Neural progenitor cell (in vitro differentiated cells): ENCODE measurements around the gene UAP1L1. TPM values are rescaled to one million over a fixed set of nuclear protein-coding genes. Genes with fewer than 3 reads are reported as not detected.
"Not testable (repeated sequence)": the region's sequence is repeated elsewhere in the genome, so short reads cannot be mapped to it uniquely, and the experiment has no call there.

ENCODE experiments used
- DNase-seq: peaks from one replicate; pipeline ENCODE4 v3.0.0-alpha.2; 2016; ENCODE audit warnings: low spot score
- H2AFZ ChIP-seq: fragments of 200-600 bp; sonication (generic); replicated peaks from 2 replicates; pipeline ENCODE4 v1.6.1; 2016; ENCODE audit warnings: antibody characterized with exemption
- H3F3A ChIP-seq: fragments of 200-600 bp; sonication (generic); 2 replicates; pipeline ENCODE4 v1.6.1; 2016; ENCODE audit warnings: antibody characterized with exemption, low read depth
- H3K27ac ChIP-seq: fragments of 200-600 bp; sonication (generic); 2 replicates; pipeline ENCODE4 v1.5.1; 2016; ENCODE audit warnings: mild to moderate bottlenecking
- H3K27me3 ChIP-seq: fragments of 200-600 bp; sonication (generic); 2 replicates; pipeline ENCODE4 v1.6.1; 2016; ENCODE audit warnings: mild to moderate bottlenecking, moderate library complexity
- H3K36me3 ChIP-seq: fragments of 200-600 bp; sonication (generic); 2 replicates; pipeline ENCODE4 v1.5.1; 2016
- H3K4me1 ChIP-seq: fragments of 200-600 bp; sonication (generic); 2 replicates; pipeline ENCODE4 v1.6.1; 2016; ENCODE audit warnings: mixed run types
- H3K4me2 ChIP-seq: fragments of 200-600 bp; sonication (generic); 2 replicates; pipeline ENCODE4 v1.6.1; 2016
- H3K4me3 ChIP-seq: fragments of 200-600 bp; sonication (generic); 2 replicates; pipeline ENCODE4 v1.5.1; 2016
- H3K79me2 ChIP-seq: fragments of 200-600 bp; sonication (generic); 2 replicates; pipeline ENCODE4 v1.6.1; 2016; ENCODE audit warnings: low read depth
- H3K9ac ChIP-seq: fragments of 200-600 bp; sonication (generic); 2 replicates; pipeline ENCODE4 v1.6.1; 2016
- H3K9me3 ChIP-seq: fragments of 200-600 bp; sonication (generic); 2 replicates; pipeline ENCODE4 v1.5.1; 2016; ENCODE audit warnings: low read depth
- H4K20me1 ChIP-seq: fragments of 200-600 bp; sonication (generic); 2 replicates; pipeline ENCODE4 v1.6.1; 2016; ENCODE audit warnings: low read depth
- H3K27ac Mint-ChIP-seq: 3 replicates; pipeline ENCODE4 v1.8.0; 2021; ENCODE audit warnings: mixed read lengths
- H3K27me3 Mint-ChIP-seq: 2 replicates; pipeline ENCODE4 v1.8.0; 2022; ENCODE audit warnings: low read depth, mild to moderate bottlenecking, inconsistent platforms, moderate library complexity, mixed read lengths; ENCODE audit not compliant: insufficient read depth
- H3K36me3 Mint-ChIP-seq: 3 replicates; pipeline ENCODE4 v1.8.0; 2021; ENCODE audit warnings: mixed read lengths
- H3K4me1 Mint-ChIP-seq: 3 replicates; pipeline ENCODE4 v1.8.0; 2021; ENCODE audit warnings: mixed read lengths
- H3K4me3 Mint-ChIP-seq: 3 replicates; pipeline ENCODE4 v1.8.0; 2021; ENCODE audit warnings: mild to moderate bottlenecking, moderate library complexity, mixed read lengths
- H3K9me3 Mint-ChIP-seq: 3 replicates; pipeline ENCODE4 v1.8.0; 2020; ENCODE audit warnings: mixed read lengths
- EZH2 ChIP-seq: fragments of 200-600 bp; sonication (generic); IDR thresholded peaks from 2 replicates; pipeline ENCODE4 v1.6.1; 2017; ENCODE audit warnings: antibody characterized with exemption, mild to moderate bottlenecking, moderate library complexity
- EZH2phosphoT487 ChIP-seq: fragments of 200-600 bp; sonication (generic); IDR thresholded peaks from 2 replicates; pipeline ENCODE4 v1.6.1; 2017; ENCODE audit warnings: antibody characterized with exemption
- total RNA-seq: library from RNA; depleted of rRNA; stranded (reverse); fragments of >200 nt; gene quantifications from 2 replicates; pipeline ENCODE4 v1.2.3, GENCODE V29; 2015; ENCODE audit warnings: low replicate concordance
- TF ChIP-seq, protein P1 (sequence below): fragments of 200-600 bp; sonication (generic); IDR thresholded peaks from 2 replicates; pipeline ENCODE4 v1.5.1; 2017; ENCODE audit warnings: antibody characterized with exemption, mild to moderate bottlenecking

UAP1L1 gene
- total RNA-seq, 1 donor from 2014 or later, result 0.51 TPM

DNA sequence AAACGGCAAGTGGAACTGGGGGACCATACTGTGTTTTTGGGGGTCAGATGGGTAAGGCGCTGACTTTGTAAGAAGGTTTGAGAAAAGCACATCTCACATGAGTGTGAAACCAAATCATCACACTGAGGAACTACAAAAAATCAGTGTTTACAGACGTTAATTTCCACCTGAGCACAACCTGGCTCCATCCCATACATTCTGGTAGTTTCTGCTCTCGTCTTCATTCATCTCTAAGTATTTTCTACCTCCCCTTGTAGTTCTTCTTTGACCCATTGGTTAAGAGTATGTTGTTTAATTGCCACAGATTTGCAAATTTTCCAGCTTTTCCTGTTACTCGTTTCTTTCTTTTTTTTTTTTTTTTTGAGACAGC, 46.1 kb downstream of the UAP1L1 start:
- H3K27me3 ChIP-seq, result no peaks in the 10 kb centered on the region
- peaks cover 4% of the 10 kb centered on the region for H3K27me3 Mint-ChIP-seq
- H3K4me3 Mint-ChIP-seq, result no peak overlapping the region
- H3K4me2 ChIP-seq, result no peak overlapping the region
- H3K9me3 Mint-ChIP-seq, result no peaks in the 10 kb centered on the region
- no peaks in the 10 kb centered on the region for H3K36me3 Mint-ChIP-seq
- H4K20me1 ChIP-seq, result peaks cover 21% of the 10 kb centered on the region
- H3K4me3 ChIP-seq, result no peak overlapping the region
- TF ChIP-seq, protein P1, sequence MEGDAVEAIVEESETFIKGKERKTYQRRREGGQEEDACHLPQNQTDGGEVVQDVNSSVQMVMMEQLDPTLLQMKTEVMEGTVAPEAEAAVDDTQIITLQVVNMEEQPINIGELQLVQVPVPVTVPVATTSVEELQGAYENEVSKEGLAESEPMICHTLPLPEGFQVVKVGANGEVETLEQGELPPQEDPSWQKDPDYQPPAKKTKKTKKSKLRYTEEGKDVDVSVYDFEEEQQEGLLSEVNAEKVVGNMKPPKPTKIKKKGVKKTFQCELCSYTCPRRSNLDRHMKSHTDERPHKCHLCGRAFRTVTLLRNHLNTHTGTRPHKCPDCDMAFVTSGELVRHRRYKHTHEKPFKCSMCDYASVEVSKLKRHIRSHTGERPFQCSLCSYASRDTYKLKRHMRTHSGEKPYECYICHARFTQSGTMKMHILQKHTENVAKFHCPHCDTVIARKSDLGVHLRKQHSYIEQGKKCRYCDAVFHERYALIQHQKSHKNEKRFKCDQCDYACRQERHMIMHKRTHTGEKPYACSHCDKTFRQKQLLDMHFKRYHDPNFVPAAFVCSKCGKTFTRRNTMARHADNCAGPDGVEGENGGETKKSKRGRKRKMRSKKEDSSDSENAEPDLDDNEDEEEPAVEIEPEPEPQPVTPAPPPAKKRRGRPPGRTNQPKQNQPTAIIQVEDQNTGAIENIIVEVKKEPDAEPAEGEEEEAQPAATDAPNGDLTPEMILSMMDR, result no peak
- TF ChIP-seq EZH2phosphoT487 (no peak), EZH2 (no peak)
- no peak overlapping the region for H3K27ac Mint-ChIP-seq
- H3K4me1 Mint-ChIP-seq, result peaks cover 26% of the 10 kb centered on the region
- H3F3A ChIP-seq, result peaks cover 11% of the 10 kb centered on the region
- no peak overlapping the region for H3K9ac ChIP-seq
- no peak for DNase-seq
- no peaks in the 10 kb centered on the region for H3K36me3 ChIP-seq
- H3K79me2 ChIP-seq, result peaks cover 13% of the 10 kb centered on the region
- H3K9me3 ChIP-seq, result no peaks in the 10 kb centered on the region
- H3K27ac ChIP-seq, result no peak overlapping the region
- peaks cover 3% of the 10 kb centered on the region for H3K4me1 ChIP-seq
- H2AFZ ChIP-seq, result no peak overlapping the region

DNA sequence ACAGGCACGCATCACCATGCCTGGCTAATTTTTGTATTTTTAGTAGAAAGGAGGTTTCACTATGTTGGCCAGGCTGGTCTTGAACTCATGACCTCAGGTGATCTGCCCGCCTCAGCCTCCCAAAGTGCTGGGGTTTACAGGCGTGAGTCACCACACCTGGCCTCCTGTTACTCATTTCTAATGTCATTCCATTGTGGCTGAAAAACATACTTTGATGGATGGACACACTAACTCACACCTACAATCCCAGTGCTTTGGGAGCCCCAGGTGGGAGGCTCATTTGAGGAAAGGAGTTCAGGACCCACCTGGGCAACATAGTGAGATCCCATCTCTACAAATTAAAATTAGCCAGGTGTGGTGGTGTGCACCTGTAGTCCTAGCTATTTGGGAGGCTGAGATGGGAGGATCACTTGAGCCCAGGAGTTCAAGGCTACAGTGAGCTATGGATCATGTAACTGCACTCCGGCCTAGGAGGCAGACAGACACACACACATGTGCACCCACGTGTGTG, 46.7 kb downstream of the UAP1L1 start:
- not testable (repeated sequence) for H3K4me3 ChIP-seq, H3K9me3 ChIP-seq, H3K4me3 Mint-ChIP-seq, H3K4me1 ChIP-seq, H3K9ac ChIP-seq, H3K27me3 ChIP-seq, H2AFZ ChIP-seq, H3K27me3 Mint-ChIP-seq, H3K36me3 ChIP-seq, H3K36me3 Mint-ChIP-seq, H3K9me3 Mint-ChIP-seq, H3K27ac Mint-ChIP-seq, H3K27ac ChIP-seq, DNase-seq, H3K4me2 ChIP-seq
- Histone ChIP-seq H3K79me2 (peaks cover 18% of the 10 kb centered on the region), H3F3A (peaks cover 11% of the 10 kb centered on the region), H4K20me1 (peaks cover 23% of the 10 kb centered on the region)
- H3K4me1 Mint-ChIP-seq, result peaks cover 31% of the 10 kb centered on the region

DNA sequence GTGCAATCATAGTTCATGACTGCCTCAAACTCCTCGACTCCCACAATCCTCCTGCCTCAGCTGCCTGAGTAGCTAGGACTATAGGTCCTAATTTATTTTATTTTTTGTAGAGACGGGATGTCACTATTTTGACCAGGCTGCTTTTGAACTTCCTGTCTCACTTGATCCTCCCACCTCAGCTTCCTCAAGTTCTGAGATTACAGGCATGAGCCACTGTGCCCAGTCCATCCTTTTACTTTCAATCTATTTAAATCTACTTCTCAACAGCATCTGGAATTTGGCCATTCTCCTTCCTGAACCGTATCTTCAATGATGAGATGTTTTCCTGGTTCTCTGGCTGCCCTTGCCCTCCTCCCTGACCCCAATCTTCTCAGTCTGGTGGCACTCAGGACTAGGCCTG, 49.5 kb downstream of the UAP1L1 start:
- H3K4me3 ChIP-seq, result no peak overlapping the region
- no peak overlapping the region for H3K4me2 ChIP-seq
- no peak overlapping the region for H3K9ac ChIP-seq
- H3K79me2 ChIP-seq, result peaks cover 22% of the 10 kb centered on the region
- H3K36me3 Mint-ChIP-seq, result no peaks in the 10 kb centered on the region
- H4K20me1 ChIP-seq, result peaks cover 18% of the 10 kb centered on the region
- H3K4me1 Mint-ChIP-seq, result peaks cover 32% of the 10 kb centered on the region
- H3K9me3 ChIP-seq, result no peaks in the 10 kb centered on the region
- peaks cover 7% of the 10 kb centered on the region for H3K4me1 ChIP-seq
- peaks cover 17% of the 10 kb centered on the region for H3K27me3 ChIP-seq
- peaks cover 9% of the 10 kb centered on the region for H3F3A ChIP-seq
- TF ChIP-seq, protein P1, result no peak
- TF ChIP-seq EZH2phosphoT487 (no peak), EZH2 (no peak)
- H3K27ac ChIP-seq, result no peak overlapping the region
- no peak for DNase-seq
- H3K36me3 ChIP-seq, result no peaks in the 10 kb centered on the region
- no peak overlapping the region for H2AFZ ChIP-seq
- peaks cover 7% of the 10 kb centered on the region for H3K27me3 Mint-ChIP-seq
- no peaks in the 10 kb centered on the region for H3K9me3 Mint-ChIP-seq
- H3K4me3 Mint-ChIP-seq, result peak overlapping the region; percentile 69
- H3K27ac Mint-ChIP-seq, result no peak overlapping the region

DNA sequence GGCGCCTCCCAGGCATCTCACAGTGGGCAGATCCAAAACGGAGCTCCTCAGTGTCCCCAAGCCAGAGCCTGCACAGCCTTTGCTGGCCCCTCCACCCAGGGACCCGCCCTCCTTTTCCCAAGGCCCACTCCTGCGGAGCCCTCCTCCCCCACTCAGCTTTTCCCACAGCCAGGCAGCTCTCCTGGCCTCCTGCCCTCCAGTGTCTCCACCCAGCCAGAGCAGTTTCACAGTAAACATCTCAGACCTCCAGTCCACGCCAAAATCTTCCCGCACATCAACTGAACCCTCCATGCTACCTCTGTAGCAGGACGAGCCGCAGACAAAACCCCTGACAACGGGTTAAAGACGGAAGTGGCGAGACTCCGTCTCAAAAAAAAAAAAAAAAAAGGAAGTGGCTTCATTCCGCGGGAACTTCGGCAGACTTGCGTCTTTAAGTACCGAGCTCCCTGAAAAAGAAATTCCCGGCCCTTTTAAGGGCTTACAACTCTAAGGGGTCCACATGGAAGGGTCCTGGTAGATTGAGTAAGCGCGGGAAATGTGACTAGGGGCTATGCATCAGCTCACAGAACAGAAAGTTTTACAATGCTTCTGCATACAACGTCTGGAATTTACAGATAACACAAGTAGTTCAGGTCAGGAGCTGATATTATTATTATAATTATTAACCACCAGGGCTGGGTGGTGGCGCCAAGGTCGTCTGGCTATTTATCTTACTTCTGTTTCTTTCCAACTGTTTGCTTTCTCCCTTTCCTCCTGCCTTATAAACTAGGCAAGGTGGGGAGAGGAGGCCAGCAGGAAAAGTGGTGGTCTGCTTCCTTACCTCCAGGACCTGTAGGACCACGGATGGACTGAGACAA, 50.2 kb downstream of the UAP1L1 start:
- H3K79me2 ChIP-seq, result peaks cover 22% of the 10 kb centered on the region
- H3K4me3 ChIP-seq, result no peak overlapping the region
- no peak for DNase-seq
- H3K36me3 ChIP-seq, result no peaks in the 10 kb centered on the region
- Mint-ChIP-seq H3K27me3 (peaks cover 11% of the 10 kb centered on the region), H3K9me3 (no peaks in the 10 kb centered on the region), H3K4me3 (peak overlapping the region; percentile 89), H3K4me1 (peaks cover 25% of the 10 kb centered on the region), H3K36me3 (no peaks in the 10 kb centered on the region), H3K27ac (no peak overlapping the region)
- H3F3A ChIP-seq, result peaks cover 4% of the 10 kb centered on the region
- no peak overlapping the region for H3K4me2 ChIP-seq
- no peak overlapping the region for H3K27ac ChIP-seq
- H3K4me1 ChIP-seq, result peaks cover 7% of the 10 kb centered on the region
- TF ChIP-seq, protein P1, result no peak
- TF ChIP-seq EZH2 (no peak), EZH2phosphoT487 (no peak)
- peaks cover 25% of the 10 kb centered on the region for H3K27me3 ChIP-seq
- no peak overlapping the region for H2AFZ ChIP-seq
- peaks cover 18% of the 10 kb centered on the region for H4K20me1 ChIP-seq
- H3K9me3 ChIP-seq, result no peaks in the 10 kb centered on the region
- H3K9ac ChIP-seq, result no peak overlapping the region
